ENCODE data around the gene PGAP2.

PGAP2 gene

GRCh38 chr11:3832816-3833215 is 24.5 kb downstream of the PGAP2 start:
- Histone ChIP-seq H3K4me1 (ENCODE audit: insufficient read depth, low read length) (peaks cover 26% of the 10 kb centered on the region), H3K36me3 (ENCODE audit: insufficient read depth, low read length) (no peaks in the 10 kb centered on the region), H3K9ac (ENCODE audit: low read depth, low read length) (no peak overlapping the region), H3K9me3 (ENCODE audit: control insufficient read depth, insufficient read depth, low read length) (no peaks in the 10 kb centered on the region)

- no peak overlapping the region for H3K9ac ChIP-seq (ENCODE audit: low read depth, low read length)
- peaks cover 29% of the 10 kb centered on the region for H3K4me1 ChIP-seq (ENCODE audit: insufficient read depth, low read length)
- H3K9me3 ChIP-seq (ENCODE audit: control insufficient read depth, insufficient read depth, low read length) = no peaks in the 10 kb centered on the region
- no peaks in the 10 kb centered on the region for H3K36me3 ChIP-seq (ENCODE audit: insufficient read depth, low read length)
Observed at GRCh38 chr11:3833449-3833848, 25.1 kb downstream of the PGAP2 start.

DNA sequence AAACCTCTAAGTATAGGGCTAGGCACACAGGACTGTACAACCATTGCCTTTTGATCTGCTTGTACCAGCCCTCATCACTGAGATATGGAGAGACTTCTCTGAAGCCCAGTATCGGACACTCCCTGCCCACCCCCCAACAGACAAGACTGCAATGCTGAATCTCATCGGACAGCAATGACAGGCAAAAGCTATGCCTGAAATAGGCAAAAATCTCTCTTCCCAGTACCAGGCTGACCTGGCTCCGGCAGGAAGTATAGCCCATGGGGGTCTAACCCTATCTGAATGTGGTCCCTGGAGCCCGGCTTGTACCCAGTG is 25.9 kb downstream of the PGAP2 start:
- H3K4me1 ChIP-seq (ENCODE audit: insufficient read depth, low read length) = peaks cover 29% of the 10 kb centered on the region
- no peaks in the 10 kb centered on the region for H3K9me3 ChIP-seq (ENCODE audit: control insufficient read depth, insufficient read depth, low read length)
- no peak overlapping the region for H3K9ac ChIP-seq (ENCODE audit: low read depth, low read length)
- no peaks in the 10 kb centered on the region for H3K36me3 ChIP-seq (ENCODE audit: insufficient read depth, low read length)

DNA sequence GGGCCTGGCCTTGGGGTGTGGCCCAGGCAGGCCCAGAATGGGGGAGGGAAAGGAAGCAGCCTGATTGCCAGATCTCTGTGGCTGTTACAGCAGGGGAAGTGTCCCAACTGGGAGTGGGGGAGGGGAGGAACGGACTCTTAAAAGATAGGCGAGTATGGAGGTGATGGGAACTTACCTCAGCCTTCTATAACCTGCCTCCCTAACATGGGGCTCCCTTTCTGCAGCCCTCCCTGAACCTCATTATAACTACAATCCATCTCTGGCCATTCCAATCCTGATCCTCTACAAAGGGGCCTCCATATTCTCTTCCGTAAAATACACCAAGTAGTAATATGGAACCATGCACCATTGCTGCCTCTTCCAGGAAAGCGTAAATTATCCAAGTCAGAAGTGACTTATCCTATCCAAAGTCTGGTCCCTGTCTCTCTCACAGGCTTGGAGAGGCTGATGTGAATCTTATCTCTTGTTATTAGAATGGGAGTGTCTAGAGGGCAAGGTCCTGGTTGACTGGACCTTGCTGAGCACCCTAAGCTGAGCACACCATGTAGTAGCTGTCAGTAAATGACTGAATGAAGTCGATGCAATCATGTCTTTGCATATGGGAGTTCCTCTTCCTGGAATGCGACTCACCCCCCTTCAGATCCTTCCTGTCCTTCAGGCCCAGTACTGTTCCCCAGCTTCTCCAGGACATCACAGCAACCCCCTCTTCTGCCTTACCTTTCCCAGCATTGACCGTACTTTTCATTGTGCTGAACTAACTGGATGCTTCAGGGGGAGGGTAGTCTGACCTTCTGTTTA is 26.5 kb downstream of the PGAP2 start:
- peaks cover 34% of the 10 kb centered on the region for H3K4me1 ChIP-seq (ENCODE audit: insufficient read depth, low read length)
- no peak overlapping the region for H3K9ac ChIP-seq (ENCODE audit: low read depth, low read length)
- no peaks in the 10 kb centered on the region for H3K36me3 ChIP-seq (ENCODE audit: insufficient read depth, low read length)
- H3K9me3 ChIP-seq (ENCODE audit: control insufficient read depth, insufficient read depth, low read length) = no peaks in the 10 kb centered on the region

- H3K36me3 ChIP-seq (ENCODE audit: insufficient read depth, low read length) = no peaks in the 10 kb centered on the region
- peaks cover 35% of the 10 kb centered on the region for H3K4me1 ChIP-seq (ENCODE audit: insufficient read depth, low read length)
- no peak overlapping the region for H3K9ac ChIP-seq (ENCODE audit: low read depth, low read length)
Observed at GRCh38 chr11:3835751-3836150, 27.4 kb downstream of the PGAP2 start.

GRCh38 chr11:3836903-3837302 is 28.5 kb downstream of the PGAP2 start:
- Histone ChIP-seq H3K9me3 (ENCODE audit: control insufficient read depth, insufficient read depth, low read length) (no peaks in the 10 kb centered on the region), H3K4me1 (ENCODE audit: insufficient read depth, low read length) (peaks cover 35% of the 10 kb centered on the region), H3K36me3 (ENCODE audit: insufficient read depth, low read length) (no peaks in the 10 kb centered on the region), H3K9ac (ENCODE audit: low read depth, low read length) (no peak overlapping the region)

More at GRCh38 chr11:3835751-3836150, 27.4 kb downstream of the PGAP2 start:
- no peaks in the 10 kb centered on the region for H3K9me3 ChIP-seq (ENCODE audit: control insufficient read depth, insufficient read depth, low read length)

GRCh38 chr11:3837793-3838192 is 29.4 kb downstream of the PGAP2 start:
- Histone ChIP-seq H3K4me1 (ENCODE audit: insufficient read depth, low read length) (peaks cover 35% of the 10 kb centered on the region), H3K36me3 (ENCODE audit: insufficient read depth, low read length) (no peaks in the 10 kb centered on the region), H3K9me3 (ENCODE audit: control insufficient read depth, insufficient read depth, low read length) (no peaks in the 10 kb centered on the region), H3K9ac (ENCODE audit: low read depth, low read length) (no peak overlapping the region)

- H3K36me3 ChIP-seq (ENCODE audit: insufficient read depth, low read length) = no peaks in the 10 kb centered on the region
- H3K9ac ChIP-seq (ENCODE audit: low read depth, low read length) = no peak overlapping the region
- no peaks in the 10 kb centered on the region for H3K9me3 ChIP-seq (ENCODE audit: control insufficient read depth, insufficient read depth, low read length)
- H3K4me1 ChIP-seq (ENCODE audit: insufficient read depth, low read length) = peaks cover 35% of the 10 kb centered on the region
Observed at GRCh38 chr11:3838504-3838903, 30.1 kb downstream of the PGAP2 start.

DNA sequence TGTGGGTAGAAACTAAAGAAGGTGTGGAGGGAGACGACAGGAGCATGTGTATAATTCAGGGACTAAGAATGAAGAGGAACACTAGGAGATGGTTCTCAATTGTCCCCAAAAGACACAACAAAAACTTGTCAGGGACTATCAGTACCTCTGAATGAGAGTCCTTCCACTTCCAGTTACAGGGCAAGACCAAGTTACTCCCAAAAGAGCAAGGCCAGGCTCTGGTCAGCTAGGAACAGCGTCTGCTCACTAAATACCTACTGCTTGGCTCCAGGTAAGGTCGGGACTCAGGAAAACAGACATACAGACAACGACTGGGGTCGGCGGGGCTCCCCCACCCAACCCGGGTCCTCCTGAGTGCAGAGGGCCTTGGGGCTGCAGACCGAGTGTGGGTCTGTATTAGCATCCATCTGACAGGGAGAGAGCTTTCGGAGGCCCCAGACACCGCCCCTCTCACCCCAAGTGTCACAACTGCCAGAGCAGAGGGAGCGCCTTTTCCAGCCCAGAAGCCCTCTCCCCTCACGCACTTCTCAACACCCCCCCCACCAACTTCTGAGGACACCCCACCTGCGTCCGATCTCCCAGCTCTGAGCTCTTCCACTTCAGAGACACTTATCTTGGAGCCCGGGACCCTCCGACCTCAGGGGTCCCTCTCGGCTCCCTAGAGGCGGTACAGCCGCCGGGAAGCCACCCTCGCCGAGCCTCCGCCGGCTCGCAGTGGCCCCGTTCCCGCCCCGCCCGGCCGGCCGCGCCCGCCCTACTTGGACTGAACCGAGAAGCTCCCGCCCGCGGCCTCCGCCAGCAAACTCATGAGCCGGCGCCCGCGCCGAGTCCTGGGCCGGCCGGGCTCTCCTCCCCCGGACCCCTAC is 31.9 kb downstream of the PGAP2 start:
- peak overlapping the region; percentile 77 for H3K9ac ChIP-seq (ENCODE audit: low read depth, low read length)
- peaks cover 20% of the 10 kb centered on the region for H3K4me1 ChIP-seq (ENCODE audit: insufficient read depth, low read length)
- H3K36me3 ChIP-seq (ENCODE audit: insufficient read depth, low read length) = no peaks in the 10 kb centered on the region

GRCh38 chr11:3840870-3841425 is 32.6 kb downstream of the PGAP2 start, which contains the start of gene RHOG:
RHOG (minus strand) TSS chr11:3840959; CDS start chr11:3828138, 12,821 bp downstream.
- Histone ChIP-seq H3K9me3 (ENCODE audit: control insufficient read depth, insufficient read depth, low read length) (no peaks in the 10 kb centered on the region), H3K9ac (ENCODE audit: low read depth, low read length) (peak within 1 kb of the TSS; percentile 77), H3K36me3 (ENCODE audit: insufficient read depth, low read length) (no peaks in the 10 kb centered on the region), H3K4me1 (ENCODE audit: insufficient read depth, low read length) (peaks cover 17% of the 10 kb centered on the region)

More for the DNA sequence above, 31.9 kb downstream of the PGAP2 start:
- no peaks in the 10 kb centered on the region for H3K9me3 ChIP-seq (ENCODE audit: control insufficient read depth, insufficient read depth, low read length)

- H3K9ac ChIP-seq (ENCODE audit: low read depth, low read length) = peak overlapping the region; percentile 62
Observed at GRCh38 chr11:3841426-3842350, 33.3 kb downstream of the PGAP2 start.

DNA sequence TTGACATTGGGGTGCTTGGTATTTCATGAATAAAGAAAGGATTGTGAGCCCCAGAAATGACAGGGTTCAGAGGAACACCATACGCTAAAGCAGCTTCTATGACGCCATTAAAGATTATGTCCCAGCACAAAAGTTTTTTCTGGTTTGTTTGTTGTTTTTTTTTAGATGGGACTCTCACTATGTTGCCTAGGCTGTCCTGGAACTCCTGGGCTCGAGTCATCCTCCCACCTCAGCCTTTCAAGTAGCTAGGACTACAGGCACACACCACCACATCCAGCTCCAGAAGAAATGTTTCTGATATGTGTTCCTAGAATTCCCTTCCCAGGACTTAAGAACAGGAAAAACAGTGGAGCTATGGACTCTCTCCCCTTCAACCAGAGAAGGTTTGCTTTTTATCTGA is 35.0 kb downstream of the PGAP2 start:
- H3K9me3 ChIP-seq (ENCODE audit: control insufficient read depth, insufficient read depth, low read length) = no peaks in the 10 kb centered on the region
- peaks cover 9% of the 10 kb centered on the region for H3K4me1 ChIP-seq (ENCODE audit: insufficient read depth, low read length)
- H3K9ac ChIP-seq (ENCODE audit: low read depth, low read length) = no peak overlapping the region

More at GRCh38 chr11:3841426-3842350, 33.3 kb downstream of the PGAP2 start:
- Histone ChIP-seq H3K4me1 (ENCODE audit: insufficient read depth, low read length) (peaks cover 18% of the 10 kb centered on the region), H3K36me3 (ENCODE audit: insufficient read depth, low read length) (no peaks in the 10 kb centered on the region), H3K9me3 (ENCODE audit: control insufficient read depth, insufficient read depth, low read length) (no peaks in the 10 kb centered on the region)

GRCh38 chr11:3845246-3845645 is 36.9 kb downstream of the PGAP2 start:
- H3K9ac ChIP-seq (ENCODE audit: low read depth, low read length) = no peak overlapping the region
- H3K4me1 ChIP-seq (ENCODE audit: insufficient read depth, low read length) = peaks cover 3% of the 10 kb centered on the region; the same call in 1 of the 2 replicates
- no peaks in the 10 kb centered on the region for H3K9me3 ChIP-seq (ENCODE audit: control insufficient read depth, insufficient read depth, low read length)
- no peaks in the 10 kb centered on the region for H3K36me3 ChIP-seq (ENCODE audit: insufficient read depth, low read length)

More for the DNA sequence above, 35.0 kb downstream of the PGAP2 start:
- H3K36me3 ChIP-seq (ENCODE audit: insufficient read depth, low read length) = no peaks in the 10 kb centered on the region

- Histone ChIP-seq H3K9me3 (ENCODE audit: control insufficient read depth, insufficient read depth, low read length) (no peaks in the 10 kb centered on the region), H3K36me3 (ENCODE audit: insufficient read depth, low read length) (no peaks in the 10 kb centered on the region), H3K4me1 (ENCODE audit: insufficient read depth, low read length) (peaks cover 3% of the 10 kb centered on the region; the same call in 1 of the 2 replicates), H3K9ac (ENCODE audit: low read depth, low read length) (no peak overlapping the region)
Observed at GRCh38 chr11:3845670-3846069, 37.3 kb downstream of the PGAP2 start.

Measured in ES-I3 (cell line).